ENCODE results near the gene SEC61A1.

The SEC61A1 gene

GRCh38 chr3:128036119-128036518 lies 16.1 kb upstream of the SEC61A1 start:
- ChIA-PET CTCF (interaction anchor here (1.1 to 1.3 kb wide), 2 partner anchors 9 to 30 kb away, joined by 3 read pairs; no protein-coding TSS in a partner anchor), POLR2A (no interaction called here)
- no peak for DNase-seq (ENCODE audit: extremely low spot score)
- TF ChIP-seq CTCF (IDR thresholded peaks at IDR 0.05; ENCODE audit: control extremely low read depth, extremely low read depth, low read depth, missing control alignments), result no peak

GRCh38 chr3:128040041-128040440 lies 12.2 kb upstream of the SEC61A1 start:
- POLR2A ChIA-PET, result no interaction called here
- no peak for TF ChIP-seq CTCF (IDR thresholded peaks at IDR 0.05; ENCODE audit: control extremely low read depth, extremely low read depth, low read depth, missing control alignments)
- CTCF ChIA-PET, result interaction anchor here (1.0 to 1.1 kb wide), 2 partner anchors 10 to 465 kb away, joined by 4 read pairs; no protein-coding TSS in a partner anchor
- DNase-seq (ENCODE audit: extremely low spot score), result no peak

- no peak for DNase-seq (ENCODE audit: extremely low spot score)
- CTCF ChIA-PET, result interaction anchor here (1.1 kb wide), 2 partner anchors 9 to 11 kb away, joined by 3 to 4 read pairs; partner anchors contain the start of gene SEC61A1
- POLR2A ChIA-PET, result no interaction called here
- no peak for TF ChIP-seq CTCF (IDR thresholded peaks at IDR 0.05; ENCODE audit: control extremely low read depth, extremely low read depth, low read depth, missing control alignments)
Observed at GRCh38 chr3:128040660-128041059, 11.6 kb upstream of the SEC61A1 start.

GRCh38 chr3:128041344-128041743 lies 10.9 kb upstream of the SEC61A1 start:
- TF ChIP-seq CTCF (IDR thresholded peaks at IDR 0.05; ENCODE audit: control extremely low read depth, extremely low read depth, low read depth, missing control alignments), result no peak
- CTCF ChIA-PET, result interaction anchor here (1.1 kb wide), 2 partner anchors 9 to 10 kb away, joined by 3 to 4 read pairs; partner anchors contain the start of gene SEC61A1
- DNase-seq (ENCODE audit: extremely low spot score), result no peak
- POLR2A ChIA-PET, result no interaction called here

GRCh38 chr3:128050597-128050996 lies 1.6 kb upstream of the SEC61A1 start:
- ChIA-PET CTCF (interaction anchor here (1.0 to 1.7 kb wide), 3 partner anchors 8 to 17 kb away, joined by 3 to 4 read pairs (median 4); no protein-coding TSS in a partner anchor), POLR2A (no interaction called here)
- no peak for TF ChIP-seq CTCF (IDR thresholded peaks at IDR 0.05; ENCODE audit: control extremely low read depth, extremely low read depth, low read depth, missing control alignments)
- DNase-seq (ENCODE audit: extremely low spot score), result no peak

- no peak for TF ChIP-seq CTCF (IDR thresholded peaks at IDR 0.05; ENCODE audit: control extremely low read depth, extremely low read depth, low read depth, missing control alignments)
- ChIA-PET POLR2A (no interaction called here), CTCF (interaction anchor here (1.0 to 1.7 kb wide), 3 partner anchors 9 to 17 kb away, joined by 3 to 4 read pairs (median 3); no protein-coding TSS in a partner anchor)
- DNase-seq (ENCODE audit: extremely low spot score), result no peak
Observed at GRCh38 chr3:128051459-128051836, 789 bp upstream of the SEC61A1 start.

Measured in GM10248 (cell line).